Hematopoietic multipotent progenitor cell treated with erythropoietin and hydrocortisone succinate and interleukin-3 and kit ligand, for 6 days (in vitro differentiated cells): Measurements from ENCODE around the gene AGMAT.

Experiments used
- DNase-seq: peaks from one replicate; pipeline ENCODE4 v3.0.0-alpha.2; 2015

The AGMAT gene

DNA sequence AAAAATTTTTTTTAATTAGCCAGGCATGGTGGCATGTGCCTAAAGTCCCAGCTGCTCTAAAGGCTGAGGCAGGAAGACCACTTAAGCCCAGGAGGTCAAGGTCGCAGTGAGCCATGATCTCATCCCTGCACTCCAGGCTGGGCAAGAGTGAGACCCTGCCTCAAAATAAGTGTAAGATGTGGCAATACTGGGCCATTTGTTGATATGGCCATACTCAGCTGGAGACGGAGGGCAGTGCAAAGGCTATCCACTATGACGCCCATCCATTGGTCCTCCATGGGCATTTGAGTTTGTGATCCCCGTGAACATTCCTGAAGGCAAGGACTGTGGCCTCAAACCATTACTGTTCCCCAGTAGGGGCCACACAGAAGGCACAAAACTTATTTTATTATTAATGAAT, 62.3 kb downstream of the AGMAT start:
- no peak for DNase-seq
